GM18511 (cell line): Measurements from ENCODE around the gene FCN3.

Source experiments
- ATAC-seq: cut with Tn5 transposase; IDR thresholded peaks from one replicate; pipeline ENCODE4 v1.9.1; 2021; ENCODE audit warnings: mild to moderate bottlenecking, moderate library complexity; ENCODE audit not compliant: unreplicated experiment

Gene FCN3

GRCh38 chr1:27360159-27361043, 14.2 kb downstream of the FCN3 start:
- ATAC-seq: no peak

GRCh38 chr1:27359822-27360158, 14.8 kb downstream of the FCN3 start:
- no peak for ATAC-seq

GRCh38 chr1:27358928-27359313, 15.7 kb downstream of the FCN3 start:
- ATAC-seq: no peak

- ATAC-seq: no peak
These were observed 16.3 kb downstream of the FCN3 start for GRCh38 chr1:27358038-27358927.

GRCh38 chr1:27357281-27358037, 17.2 kb downstream of the FCN3 start:
- ATAC-seq: peak; percentile 46

- no peak for ATAC-seq
These were observed 17.9 kb downstream of the FCN3 start for GRCh38 chr1:27356619-27357280.

GRCh38 chr1:27356277-27356618, 18.4 kb downstream of the FCN3 start:
- no peak for ATAC-seq

GRCh38 chr1:27355683-27356082, 18.9 kb downstream of the FCN3 start:
- ATAC-seq: no peak

GRCh38 chr1:27353629-27354028, 21.0 kb downstream of the FCN3 start:
- ATAC-seq: no peak

- no peak for ATAC-seq
These were observed 21.5 kb downstream of the FCN3 start for GRCh38 chr1:27353166-27353565.

- no peak for ATAC-seq
These were observed 23.0 kb downstream of the FCN3 start for GRCh38 chr1:27351541-27352107.

- no peak for ATAC-seq
These were observed 23.7 kb downstream of the FCN3 start for GRCh38 chr1:27350663-27351540.

- ATAC-seq: no peak
These were observed 24.6 kb downstream of the FCN3 start for GRCh38 chr1:27349784-27350662.

GRCh38 chr1:27348861-27349783, 25.5 kb downstream of the FCN3 start:
- ATAC-seq: no peak

- no peak for ATAC-seq
These were observed 27.5 kb downstream of the FCN3 start for GRCh38 chr1:27346991-27347624.

- no peak for ATAC-seq
These were observed 28.3 kb downstream of the FCN3 start for GRCh38 chr1:27346357-27346756.

- ATAC-seq: no peak
These were observed 29.4 kb downstream of the FCN3 start for GRCh38 chr1:27345272-27345671.
